ENCODE data around the gene RNU6-9.

The RNU6-9 gene

GRCh38 chr19:907183-907853, 14.0 kb downstream of the RNU6-9 start:
- Histone ChIP-seq H3K27me3 (ENCODE audit: control insufficient read depth in 2 of 2, insufficient read depth in 2 of 2, low read length in 2 of 2) (no peaks in the 10 kb centered on the region), H3K27ac (ENCODE audit: low read depth in 2 of 2, low read length in 2 of 2) (peak overlapping the region in 1 of 2 donors; percentile 32), H3K9me3 (ENCODE audit: control insufficient read depth in 2 of 2, low read length in 2 of 2) (no peaks in the 10 kb centered on the region), H3K4me1 (ENCODE audit: control insufficient read depth in 2 of 2, insufficient read depth in 2 of 2, low read length in 2 of 2) (peaks cover 10 to 18% of the 10 kb centered on the region in 2 donors), H3K9ac (ENCODE audit: low read depth in 1 of 2, low read length in 2 of 2) (no peak overlapping the region), H3K36me3 (ENCODE audit: control insufficient read depth in 2 of 2, insufficient read depth in 2 of 2, low read length in 2 of 2) (no peaks in the 10 kb centered on the region), H3K4me3 (ENCODE audit: low read length in 2 of 2) (no peak overlapping the region)

- Histone ChIP-seq H3K4me3 (ENCODE audit: low read length in 2 of 2) (no peak overlapping the region), H3K9me3 (ENCODE audit: control insufficient read depth in 2 of 2, low read length in 2 of 2) (no peaks in the 10 kb centered on the region), H3K27ac (ENCODE audit: low read depth in 2 of 2, low read length in 2 of 2) (no peak overlapping the region), H3K9ac (ENCODE audit: low read depth in 1 of 2, low read length in 2 of 2) (no peak overlapping the region), H3K4me1 (ENCODE audit: control insufficient read depth in 2 of 2, insufficient read depth in 2 of 2, low read length in 2 of 2) (peaks cover 13 to 22% of the 10 kb centered on the region in 2 donors), H3K36me3 (ENCODE audit: control insufficient read depth in 2 of 2, insufficient read depth in 2 of 2, low read length in 2 of 2) (no peaks in the 10 kb centered on the region), H3K27me3 (ENCODE audit: control insufficient read depth in 2 of 2, insufficient read depth in 2 of 2, low read length in 2 of 2) (no peaks in the 10 kb centered on the region)
These were observed 18.1 kb downstream of the RNU6-9 start for GRCh38 chr19:911197-912033.

- Histone ChIP-seq H3K27me3 (ENCODE audit: control insufficient read depth in 2 of 2, insufficient read depth in 2 of 2, low read length in 2 of 2) (peaks cover 5 to 7% of the 10 kb centered on the region in 2 donors), H3K27ac (ENCODE audit: low read depth in 2 of 2, low read length in 2 of 2) (peak overlapping the region; percentile 82 to 92), H3K4me1 (ENCODE audit: control insufficient read depth in 2 of 2, insufficient read depth in 2 of 2, low read length in 2 of 2) (peaks cover 14 to 25% of the 10 kb centered on the region in 2 donors), H3K4me3 (ENCODE audit: low read length in 2 of 2) (peak overlapping the region; percentile 75 to 77), H3K36me3 (ENCODE audit: control insufficient read depth in 2 of 2, insufficient read depth in 2 of 2, low read length in 2 of 2) (no peaks in the 10 kb centered on the region), H3K9me3 (ENCODE audit: control insufficient read depth in 2 of 2, low read length in 2 of 2) (no peaks in the 10 kb centered on the region), H3K9ac (ENCODE audit: low read depth in 1 of 2, low read length in 2 of 2) (peak overlapping the region; percentile 47 to 84)
These were observed 19.1 kb downstream of the RNU6-9 start for GRCh38 chr19:912181-913079.

- H3K9me3 ChIP-seq (ENCODE audit: control insufficient read depth in 2 of 2, low read length in 2 of 2), result no peaks in the 10 kb centered on the region
These were observed 19.9 kb downstream of the RNU6-9 start, which contains the start of gene R3HDM4 for GRCh38 chr19:913080-913748. Gene R3HDM4 (minus strand): TSS chr19:913219. CDS start chr19:913157, 62 bp downstream.

GRCh38 chr19:916645-917322, 23.5 kb downstream of the RNU6-9 start:
- peak overlapping the region in 1 of 2 donors; percentile 1 for H3K9ac ChIP-seq (ENCODE audit: low read depth in 1 of 2, low read length in 2 of 2)
- no peaks in the 10 kb centered on the region for H3K9me3 ChIP-seq (ENCODE audit: control insufficient read depth in 2 of 2, low read length in 2 of 2)
- H3K27me3 ChIP-seq (ENCODE audit: control insufficient read depth in 2 of 2, insufficient read depth in 2 of 2, low read length in 2 of 2), result peaks cover 18 to 30% of the 10 kb centered on the region in 2 donors
- peak overlapping the region in 1 of 2 donors; percentile 43 for H3K4me3 ChIP-seq (ENCODE audit: low read length in 2 of 2)
- no peak overlapping the region for H3K27ac ChIP-seq (ENCODE audit: low read depth in 2 of 2, low read length in 2 of 2)
- no peaks in the 10 kb centered on the region for H3K36me3 ChIP-seq (ENCODE audit: control insufficient read depth in 2 of 2, insufficient read depth in 2 of 2, low read length in 2 of 2)
- H3K4me1 ChIP-seq (ENCODE audit: control insufficient read depth in 2 of 2, insufficient read depth in 2 of 2, low read length in 2 of 2), result peaks cover 12 to 23% of the 10 kb centered on the region in 2 donors

More at GRCh38 chr19:913080-913748, 19.9 kb downstream of the RNU6-9 start, which contains the start of gene R3HDM4:
- Histone ChIP-seq H3K4me1 (ENCODE audit: control insufficient read depth in 2 of 2, insufficient read depth in 2 of 2, low read length in 2 of 2) (peaks cover 20 to 29% of the 10 kb centered on the region in 2 donors), H3K27ac (ENCODE audit: low read depth in 2 of 2, low read length in 2 of 2) (peak within 1 kb of the TSS; percentile 88 to 92), H3K4me3 (ENCODE audit: low read length in 2 of 2) (peak within 1 kb of the TSS; percentile 84 to 87), H3K36me3 (ENCODE audit: control insufficient read depth in 2 of 2, insufficient read depth in 2 of 2, low read length in 2 of 2) (no peaks in the 10 kb centered on the region), H3K27me3 (ENCODE audit: control insufficient read depth in 2 of 2, insufficient read depth in 2 of 2, low read length in 2 of 2) (peaks cover 10 to 14% of the 10 kb centered on the region in 2 donors), H3K9ac (ENCODE audit: low read depth in 1 of 2, low read length in 2 of 2) (peak within 1 kb of the TSS; percentile 95 to 98)

GRCh38 chr19:917323-918151, 24.3 kb downstream of the RNU6-9 start, which contains the start of gene KISS1R:
Gene KISS1R (plus strand): TSS chr19:917333. CDS start chr19:917503, 170 bp downstream.
- Histone ChIP-seq H3K9ac (ENCODE audit: low read depth in 1 of 2, low read length in 2 of 2) (peak within 1 kb of the TSS in 1 of 2 donors; percentile 1), H3K27me3 (ENCODE audit: control insufficient read depth in 2 of 2, insufficient read depth in 2 of 2, low read length in 2 of 2) (peaks cover 18 to 30% of the 10 kb centered on the region in 2 donors), H3K4me3 (ENCODE audit: low read length in 2 of 2) (peak within 1 kb of the TSS; percentile 37 to 43), H3K27ac (ENCODE audit: low read depth in 2 of 2, low read length in 2 of 2) (no peak within 1 kb of the TSS), H3K36me3 (ENCODE audit: control insufficient read depth in 2 of 2, insufficient read depth in 2 of 2, low read length in 2 of 2) (no peaks in the 10 kb centered on the region), H3K9me3 (ENCODE audit: control insufficient read depth in 2 of 2, low read length in 2 of 2) (no peaks in the 10 kb centered on the region), H3K4me1 (ENCODE audit: control insufficient read depth in 2 of 2, insufficient read depth in 2 of 2, low read length in 2 of 2) (peaks cover 12 to 23% of the 10 kb centered on the region in 2 donors)

GRCh38 chr19:918152-918437, 24.8 kb downstream of the RNU6-9 start:
- peaks cover 12 to 23% of the 10 kb centered on the region in 2 donors for H3K4me1 ChIP-seq (ENCODE audit: control insufficient read depth in 2 of 2, insufficient read depth in 2 of 2, low read length in 2 of 2)
- peaks cover 18 to 30% of the 10 kb centered on the region in 2 donors for H3K27me3 ChIP-seq (ENCODE audit: control insufficient read depth in 2 of 2, insufficient read depth in 2 of 2, low read length in 2 of 2)
- H3K36me3 ChIP-seq (ENCODE audit: control insufficient read depth in 2 of 2, insufficient read depth in 2 of 2, low read length in 2 of 2), result no peaks in the 10 kb centered on the region
- no peaks in the 10 kb centered on the region for H3K9me3 ChIP-seq (ENCODE audit: control insufficient read depth in 2 of 2, low read length in 2 of 2)
- H3K27ac ChIP-seq (ENCODE audit: low read depth in 2 of 2, low read length in 2 of 2), result no peak overlapping the region
- H3K9ac ChIP-seq (ENCODE audit: low read depth in 1 of 2, low read length in 2 of 2), result no peak overlapping the region
- no peak overlapping the region for H3K4me3 ChIP-seq (ENCODE audit: low read length in 2 of 2)

GRCh38 chr19:918481-919198, 25.4 kb downstream of the RNU6-9 start:
- Histone ChIP-seq H3K9me3 (ENCODE audit: control insufficient read depth in 2 of 2, low read length in 2 of 2) (no peaks in the 10 kb centered on the region), H3K27ac (ENCODE audit: low read depth in 2 of 2, low read length in 2 of 2) (no peak overlapping the region), H3K9ac (ENCODE audit: low read depth in 1 of 2, low read length in 2 of 2) (no peak overlapping the region), H3K27me3 (ENCODE audit: control insufficient read depth in 2 of 2, insufficient read depth in 2 of 2, low read length in 2 of 2) (peaks cover 18 to 30% of the 10 kb centered on the region in 2 donors), H3K4me3 (ENCODE audit: low read length in 2 of 2) (no peak overlapping the region), H3K4me1 (ENCODE audit: control insufficient read depth in 2 of 2, insufficient read depth in 2 of 2, low read length in 2 of 2) (peaks cover 9 to 20% of the 10 kb centered on the region in 2 donors), H3K36me3 (ENCODE audit: control insufficient read depth in 2 of 2, insufficient read depth in 2 of 2, low read length in 2 of 2) (no peaks in the 10 kb centered on the region)

Measured in mucosa of rectum (tissue), 2 donors.